NOMO-1 treated with dmso at 0.1 percent for 144 hours (cell line): Measurements from ENCODE around the gene MBNL2.

Experiments used
- DNase-seq: peaks from one replicate; lab custom pipeline; 2025; ENCODE audit not compliant: unreplicated experiment; lab: John Stamatoyannopoulos, UW

Gene MBNL2

GRCh38 chr13:97403893-97404750 lies 182.0 kb downstream of the MBNL2 start:
- no peak for DNase-seq

GRCh38 chr13:97407540-97407939 lies 185.4 kb downstream of the MBNL2 start:
- DNase-seq, result no peak

GRCh38 chr13:97408938-97409337 lies 186.8 kb downstream of the MBNL2 start:
- no peak for DNase-seq

GRCh38 chr13:97411984-97412383 lies 189.9 kb downstream of the MBNL2 start:
- DNase-seq, result no peak

- no peak for DNase-seq
Measured at GRCh38 chr13:97413694-97414093, 191.6 kb downstream of the MBNL2 start.

- no peak for DNase-seq
Measured at GRCh38 chr13:97414392-97414791, 192.3 kb downstream of the MBNL2 start.

- no peak for DNase-seq
Measured at GRCh38 chr13:97417698-97418097, 195.6 kb downstream of the MBNL2 start.

- DNase-seq, result no peak
Measured at GRCh38 chr13:97422118-97423054, 200.3 kb downstream of the MBNL2 start.

GRCh38 chr13:97423300-97424045 lies 201.3 kb downstream of the MBNL2 start:
- DNase-seq, result no peak

- DNase-seq, result no peak
Measured at GRCh38 chr13:97425590-97425989, 203.5 kb downstream of the MBNL2 start.

GRCh38 chr13:97426695-97427094 lies 204.6 kb downstream of the MBNL2 start:
- no peak for DNase-seq

- no peak for DNase-seq
Measured at GRCh38 chr13:97429681-97430081, 207.5 kb downstream of the MBNL2 start.

GRCh38 chr13:97430296-97430695 lies 208.2 kb downstream of the MBNL2 start:
- no peak for DNase-seq

- DNase-seq, result no peak
Measured at GRCh38 chr13:97431171-97431764, 209.1 kb downstream of the MBNL2 start.

GRCh38 chr13:97432232-97432916 lies 210.2 kb downstream of the MBNL2 start:
- no peak for DNase-seq

GRCh38 chr13:97432917-97433726 lies 211.0 kb downstream of the MBNL2 start:
- DNase-seq, result peak; percentile 99

GRCh38 chr13:97433727-97434396 lies 211.7 kb downstream of the MBNL2 start, which contains the start of gene RAP2A:
TSS of gene RAP2A (plus strand) at chr13:97434169. CDS start at chr13:97434471, 302 bp downstream.
- peak; percentile 75 for DNase-seq

- DNase-seq, result no peak
Measured at GRCh38 chr13:97434397-97435201, 212.5 kb downstream of the MBNL2 start.
